IMR-90 (cell line): ENCODE data around the gene CHST8. TPM values are rescaled to one million over a fixed set of nuclear protein-coding genes. Genes with fewer than 3 reads are reported as not detected.

Source experiments
- ATAC-seq: fragments of 200-7000 bp; cut with Tn5 transposase; 2 replicates; pipeline ENCODE4 v1.9.1; 2020; ENCODE audit warnings: low read depth, mild to moderate bottlenecking, moderate library complexity
- BruUV-seq: library from RNA; stranded (reverse); fragments of 400-500 nt; replicated peaks from 2 replicates; lab custom pipeline; 2021; lab: Mats Ljungman, UMichigan
- CTCF ChIA-PET: fragments of 300-600 bp; formaldehyde crosslinking; extraction: SDS; loops from one replicate; lab custom pipeline; 2021; ENCODE audit warnings: antibody characterized with exemption; lab: Yijun Ruan, JAX
- POLR2A ChIA-PET: fragments of 300-600 bp; sonication (Branson Sonifier 250); formaldehyde crosslinking; loops from one replicate; lab custom pipeline; 2022; ENCODE audit warnings: antibody characterized with exemption; ENCODE audit not compliant: unreplicated experiment; lab: Charles Lee
- DNase-seq: peaks from one replicate; pipeline ENCODE4 v3.0.0; 2013
- H2AFZ ChIP-seq: replicated peaks from 2 replicates; pipeline ENCODE3; 2013; ENCODE audit warnings: low read length, mild to moderate bottlenecking; ENCODE audit not compliant: poor library complexity
- H2AK5ac ChIP-seq: 2 replicates; pipeline ENCODE4 v1.6.1; 2013; ENCODE audit warnings: low read depth, low read length, inconsistent platforms
- H2AK9ac ChIP-seq: replicated peaks from 2 replicates; pipeline ENCODE3; 2013; ENCODE audit warnings: mild to moderate bottlenecking, low read depth, low read length, moderate library complexity; ENCODE audit not compliant: poor library complexity
- H2BK120ac ChIP-seq: 2 replicates; pipeline ENCODE4 v1.6.1; 2013; ENCODE audit warnings: low read depth, low read length, inconsistent platforms
- H2BK15ac ChIP-seq: 3 replicates; pipeline ENCODE4 v1.6.1; 2013; ENCODE audit warnings: low read depth, low read length, inconsistent platforms
- H2BK20ac ChIP-seq: 2 replicates; pipeline ENCODE4 v1.6.1; 2013; ENCODE audit warnings: low read depth, mild to moderate bottlenecking, inconsistent platforms, low read length, moderate library complexity
- H2BK5ac ChIP-seq: 2 replicates; pipeline ENCODE4 v1.6.1; 2013; ENCODE audit warnings: mild to moderate bottlenecking, low read depth, low read length, inconsistent platforms; ENCODE audit not compliant: poor library complexity, severe bottlenecking
- H3K14ac ChIP-seq: replicated peaks from 2 replicates; pipeline ENCODE4 v1.6.1; 2013; ENCODE audit warnings: low read depth, low read length, inconsistent platforms
- H3K18ac ChIP-seq: 2 replicates; pipeline ENCODE4 v1.6.1; 2013; ENCODE audit warnings: low read depth, low read length, control low read depth
- H3K23ac ChIP-seq: 2 replicates; pipeline ENCODE4 v1.6.1; 2013; ENCODE audit warnings: low read depth, low read length, inconsistent platforms
- H3K27ac ChIP-seq: 2 replicates; pipeline ENCODE4 v1.5.1; 2013; ENCODE audit warnings: mild to moderate bottlenecking, control low read depth, low read length; ENCODE audit not compliant: insufficient read depth
- H3K27me3 ChIP-seq: 2 replicates; pipeline ENCODE4 v1.6.1; 2013; ENCODE audit warnings: low read length; ENCODE audit not compliant: control insufficient read depth, insufficient read depth
- H3K36me3 ChIP-seq: 2 replicates; pipeline ENCODE4 v1.6.1; 2013; ENCODE audit warnings: low read length, mixed read lengths; ENCODE audit not compliant: control insufficient read depth, insufficient read depth
- H3K4ac ChIP-seq: 2 replicates; pipeline ENCODE4 v1.6.1; 2013; ENCODE audit warnings: low read depth, low read length, inconsistent platforms
- H3K4me1 ChIP-seq: 2 replicates; pipeline ENCODE4 v1.6.1; 2013; ENCODE audit warnings: low read length, mixed read lengths; ENCODE audit not compliant: control insufficient read depth, insufficient read depth
- H3K4me2 ChIP-seq: 2 replicates; pipeline ENCODE4 v1.6.1; 2013; ENCODE audit warnings: low read depth, mild to moderate bottlenecking, control low read depth, low read length, moderate library complexity
- H3K4me3 ChIP-seq: 2 replicates; pipeline ENCODE4 v1.5.1; 2013; ENCODE audit warnings: low read depth, mild to moderate bottlenecking, control low read depth, low read length, moderate library complexity; ENCODE audit not compliant: insufficient read depth
- H3K56ac ChIP-seq: 2 replicates; pipeline ENCODE4 v1.6.1; 2013; ENCODE audit warnings: low read length, inconsistent platforms; ENCODE audit not compliant: insufficient read depth; ENCODE audit errors: extremely low read depth
- H3K79me1 ChIP-seq, 2 experiments: 2 replicates each; pipeline ENCODE4 v1.6.1; 2013; ENCODE audit warnings: low read length in 2 of 2, inconsistent platforms in 1 of 2, low read depth in 1 of 2
- H3K9ac ChIP-seq: 2 replicates; pipeline ENCODE4 v1.6.1; 2013; ENCODE audit warnings: low read depth, low read length, control low read depth
- H3K9me1 ChIP-seq: 2 replicates; pipeline ENCODE4 v1.6.1; 2013; ENCODE audit warnings: low read length, inconsistent platforms; ENCODE audit not compliant: insufficient read depth
- H3K9me3 ChIP-seq: 2 replicates; pipeline ENCODE4 v1.6.1; 2013; ENCODE audit warnings: low read length; ENCODE audit not compliant: control insufficient read depth, insufficient read depth
- H4K20me1 ChIP-seq: 2 replicates; pipeline ENCODE4 v1.6.1; 2013; ENCODE audit warnings: low read length, inconsistent platforms; ENCODE audit not compliant: insufficient read depth
- H4K5ac ChIP-seq: 2 replicates; pipeline ENCODE4 v1.6.1; 2013; ENCODE audit warnings: mild to moderate bottlenecking, low read depth, low read length, control low read depth
- H4K8ac ChIP-seq, 2 experiments: 2 replicates each; pipeline ENCODE4 v1.6.1; 2013; ENCODE audit warnings: low read depth in 2 of 2, low read length in 2 of 2, control low read depth in 1 of 2, inconsistent platforms in 1 of 2
- H4K91ac ChIP-seq: 2 replicates; pipeline ENCODE4 v1.6.1; 2013; ENCODE audit warnings: low read depth, low read length, inconsistent platforms; ENCODE audit not compliant: insufficient read depth
- BHLHE40 ChIP-seq: fragments of 150-350 bp; IDR thresholded peaks from 2 replicates; pipeline ENCODE4 v1.6.1; 2016; ENCODE audit warnings: mild to moderate bottlenecking, low read depth, low read length
- CEBPB ChIP-seq: IDR thresholded peaks from 2 replicates; pipeline ENCODE4 v1.6.1; 2012; ENCODE audit warnings: low read depth, low read length, improper control_type of control experiment
- CHD1 ChIP-seq: IDR thresholded peaks from 2 replicates; pipeline ENCODE4 v1.6.1; 2012; ENCODE audit warnings: low read depth, low read length, improper control_type of control experiment
- FOS ChIP-seq: fragments of 150-350 bp; IDR thresholded peaks from 2 replicates; pipeline ENCODE4 v1.6.1; 2016; ENCODE audit warnings: low read depth, low read length
- MAFK ChIP-seq: IDR thresholded peaks from 2 replicates; pipeline ENCODE4 v1.6.1; 2012; ENCODE audit warnings: low read depth, low read length, improper control_type of control experiment
- MAZ ChIP-seq: IDR thresholded peaks from 2 replicates; pipeline ENCODE4 v1.6.1; 2012; ENCODE audit warnings: low read depth, mild to moderate bottlenecking, low read length, improper control_type of control experiment, moderate library complexity, borderline replicate concordance
- MXI1 ChIP-seq: IDR thresholded peaks from 2 replicates; pipeline ENCODE4 v1.6.1; 2012; ENCODE audit warnings: low read depth, mild to moderate bottlenecking, low read length, moderate library complexity, borderline replicate concordance
- NFE2L2 ChIP-seq: fragments of 150-350 bp; IDR thresholded peaks from 2 replicates; pipeline ENCODE4 v1.6.1; 2016; ENCODE audit warnings: low read depth, mild to moderate bottlenecking, low read length
- POLR2A ChIP-seq: IDR thresholded peaks from 2 replicates; pipeline ENCODE4 v1.6.1; 2012; ENCODE audit warnings: mild to moderate bottlenecking, low read depth, low read length
- RAD21 ChIP-seq: IDR thresholded peaks from 2 replicates; pipeline ENCODE4 v1.6.1; 2012; ENCODE audit warnings: low read length, improper control_type of control experiment
- RCOR1 ChIP-seq: IDR thresholded peaks from 2 replicates; pipeline ENCODE4 v1.6.1; 2012; ENCODE audit warnings: mild to moderate bottlenecking, low read length, improper control_type of control experiment; ENCODE audit not compliant: insufficient replicate concordance
- RFX5 ChIP-seq: IDR thresholded peaks from 2 replicates; pipeline ENCODE4 v1.8.0; 2012; ENCODE audit warnings: low read depth, mild to moderate bottlenecking, low read length, moderate library complexity
- SMC3 ChIP-seq: fragments of 150-350 bp; IDR thresholded peaks from 2 replicates; pipeline ENCODE4 v1.6.1; 2016; ENCODE audit warnings: low read depth, mild to moderate bottlenecking, antibody characterized with exemption, low read length, moderate library complexity
- WGBS, 2 experiments: methylation state at CpG; one replicate each; pipeline versions ENCODE4 v1.1.5 to v1.1.7; 2013; ENCODE audit warnings: missing lambda C conversion rate in 2 of 2; ENCODE audit not compliant: insufficient read length in 1 of 2; ENCODE audit errors: extremely low coverage in 2 of 2; 5-methylcytosine and 5-hydroxymethylcytosine counted together
- dilution Hi-C: fragments of 300-500 bp; cut with HindIII; formaldehyde crosslinking; loops from one replicate; pipeline ENCODE4 v1.14.3; 2018; ENCODE audit warnings: low sequenced_read_pairs; ENCODE audit not compliant: unreplicated experiment
- in situ Hi-C: fragments of 300-500 bp; cut with MboI; formaldehyde crosslinking; loops from 3 replicates; pipeline ENCODE4 v1.14.3; 2019; ENCODE audit warnings: low sequenced_read_pairs, inconsistent platforms, mixed read lengths
- intact Hi-C: fragments of 100-400 bp; cut with micrococcal nuclease; formaldehyde crosslinking; loops from 2 replicates; pipeline ENCODE4 v1.10.0; 2022
- polyA plus RNA-seq, 3 experiments: library from polyadenylated mRNA; depleted of rRNA; stranded (reverse); fragments of >200 nt; gene quantifications; 2 replicates each; pipeline ENCODE4 v1.2.3, GENCODE V29; 2012; ENCODE audit warnings: low replicate concordance in 1 of 3
- total RNA-seq: library from RNA; depleted of rRNA; stranded (reverse); fragments of >200 nt; gene quantifications from 2 replicates; pipeline ENCODE4 v1.2.3, GENCODE V29; 2012
- TF ChIP-seq, protein P1 (sequence below): fragments of 150-350 bp; IDR thresholded peaks from 2 replicates; pipeline ENCODE4 v1.6.1; 2017; ENCODE audit warnings: mild to moderate bottlenecking, antibody characterized with exemption, low read length, low read depth
- TF ChIP-seq, protein P2 (sequence below): conservative IDR thresholded peaks from 2 replicates; pipeline ENCODE4 v1.5.1; 2012; ENCODE audit warnings: mild to moderate bottlenecking, low read depth, low read length, improper control_type of control experiment

Gene CHST8
- total and polyA plus RNA-seq, 2 of the 4 experiments (the other 2 are of a cell fraction): not detected

DNA sequence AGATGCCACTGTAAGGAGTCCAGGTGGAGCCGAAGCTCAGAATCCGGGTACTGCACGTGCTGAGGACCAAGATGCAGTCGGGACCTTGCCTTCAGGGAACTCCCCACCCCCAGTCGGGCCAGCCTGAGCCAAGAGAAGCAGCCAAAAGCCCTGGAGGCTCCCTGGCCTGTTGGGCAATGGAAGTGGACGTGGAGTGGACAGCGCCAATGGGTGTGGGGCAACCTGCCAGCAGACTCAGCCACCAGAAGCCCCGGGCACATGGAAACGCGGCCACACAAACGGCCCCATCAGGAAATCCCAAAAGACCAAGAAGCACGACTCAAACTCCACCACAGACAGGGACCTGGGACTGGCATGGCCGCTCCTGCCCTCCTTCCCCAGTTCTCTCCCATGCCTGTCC, 144.9 kb downstream of the CHST8 start:
- Histone ChIP-seq H4K8ac (no peak overlapping the region), H3K23ac (no peak overlapping the region), H3K18ac (no peak overlapping the region), H3K27ac (no peak overlapping the region), H3K4me1 (no peaks in the 10 kb centered on the region), H3K4ac (no peak overlapping the region), H2BK15ac (no peak overlapping the region), H4K20me1 (no peaks in the 10 kb centered on the region), H2BK20ac (no peak overlapping the region), H4K5ac (no peak overlapping the region), H3K4me2 (no peak overlapping the region), H3K56ac (no peak overlapping the region), H3K79me1 (no peaks in the 10 kb centered on the region), H2BK5ac (no peak overlapping the region), H3K9ac (no peak overlapping the region), H3K36me3 (no peaks in the 10 kb centered on the region), H2AK9ac (no peak overlapping the region), H3K14ac (no peak overlapping the region), H3K4me3 (no peak overlapping the region), H3K9me3 (no peaks in the 10 kb centered on the region), H3K9me1 (no peaks in the 10 kb centered on the region), H2BK120ac (no peak overlapping the region), H4K91ac (no peak overlapping the region), H2AFZ (peak overlapping the region; percentile 15), H3K27me3 (peaks cover 4% of the 10 kb centered on the region; the same call in 1 of the 2 replicates), H2AK5ac (no peak overlapping the region)
- DNase-seq: no peak
- in situ Hi-C loops: loop anchor here (10.0 kb wide), 1 partner anchor 532 kb away; no protein-coding TSS in a partner anchor
- ChIA-PET CTCF (interaction anchor here (0.8 kb wide), 1 partner anchor 11 kb away, joined by 4 read pairs; no protein-coding TSS in a partner anchor), POLR2A (no interaction called here)
- no peak for TF ChIP-seq POLR2A
- no peak for TF ChIP-seq MAZ
- TF ChIP-seq RCOR1: no peak
- TF ChIP-seq BHLHE40: no peak
- no peak for TF ChIP-seq FOS
- TF ChIP-seq MXI1: no peak
- no peak for TF ChIP-seq CHD1
- no peak for TF ChIP-seq NFE2L2
- TF ChIP-seq MAFK: no peak
- TF ChIP-seq, protein P1, sequence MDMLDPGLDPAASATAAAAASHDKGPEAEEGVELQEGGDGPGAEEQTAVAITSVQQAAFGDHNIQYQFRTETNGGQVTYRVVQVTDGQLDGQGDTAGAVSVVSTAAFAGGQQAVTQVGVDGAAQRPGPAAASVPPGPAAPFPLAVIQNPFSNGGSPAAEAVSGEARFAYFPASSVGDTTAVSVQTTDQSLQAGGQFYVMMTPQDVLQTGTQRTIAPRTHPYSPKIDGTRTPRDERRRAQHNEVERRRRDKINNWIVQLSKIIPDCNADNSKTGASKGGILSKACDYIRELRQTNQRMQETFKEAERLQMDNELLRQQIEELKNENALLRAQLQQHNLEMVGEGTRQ: no peak
- no peak for TF ChIP-seq CEBPB
- no peak for TF ChIP-seq RFX5
- TF ChIP-seq, protein P2, sequence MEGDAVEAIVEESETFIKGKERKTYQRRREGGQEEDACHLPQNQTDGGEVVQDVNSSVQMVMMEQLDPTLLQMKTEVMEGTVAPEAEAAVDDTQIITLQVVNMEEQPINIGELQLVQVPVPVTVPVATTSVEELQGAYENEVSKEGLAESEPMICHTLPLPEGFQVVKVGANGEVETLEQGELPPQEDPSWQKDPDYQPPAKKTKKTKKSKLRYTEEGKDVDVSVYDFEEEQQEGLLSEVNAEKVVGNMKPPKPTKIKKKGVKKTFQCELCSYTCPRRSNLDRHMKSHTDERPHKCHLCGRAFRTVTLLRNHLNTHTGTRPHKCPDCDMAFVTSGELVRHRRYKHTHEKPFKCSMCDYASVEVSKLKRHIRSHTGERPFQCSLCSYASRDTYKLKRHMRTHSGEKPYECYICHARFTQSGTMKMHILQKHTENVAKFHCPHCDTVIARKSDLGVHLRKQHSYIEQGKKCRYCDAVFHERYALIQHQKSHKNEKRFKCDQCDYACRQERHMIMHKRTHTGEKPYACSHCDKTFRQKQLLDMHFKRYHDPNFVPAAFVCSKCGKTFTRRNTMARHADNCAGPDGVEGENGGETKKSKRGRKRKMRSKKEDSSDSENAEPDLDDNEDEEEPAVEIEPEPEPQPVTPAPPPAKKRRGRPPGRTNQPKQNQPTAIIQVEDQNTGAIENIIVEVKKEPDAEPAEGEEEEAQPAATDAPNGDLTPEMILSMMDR: no peak
- no peak for TF ChIP-seq SMC3
- no peak for TF ChIP-seq RAD21
- WGBS, 2 experiments: 42% methylated on average over 5 of the region's 13 CpGs; no CpG with 5 or more reads in 1 of the 2 experiments
- no TSS peak for BruUV-seq
- no peak for ATAC-seq
- intact Hi-C loops: no loop called here
- dilution Hi-C loops: no loop called here
